ENCODE data around the gene OR5H14. TPM values are rescaled to one million over a fixed set of nuclear protein-coding genes. Genes with fewer than 3 reads are reported as not detected.
"Not testable (repeated sequence)": the region's sequence is repeated elsewhere in the genome, so short reads cannot be mapped to it uniquely, and the experiment has no call there.

Gene OR5H14
- total RNA-seq, 1 experiment from 2014 or later: not detected

DNA sequence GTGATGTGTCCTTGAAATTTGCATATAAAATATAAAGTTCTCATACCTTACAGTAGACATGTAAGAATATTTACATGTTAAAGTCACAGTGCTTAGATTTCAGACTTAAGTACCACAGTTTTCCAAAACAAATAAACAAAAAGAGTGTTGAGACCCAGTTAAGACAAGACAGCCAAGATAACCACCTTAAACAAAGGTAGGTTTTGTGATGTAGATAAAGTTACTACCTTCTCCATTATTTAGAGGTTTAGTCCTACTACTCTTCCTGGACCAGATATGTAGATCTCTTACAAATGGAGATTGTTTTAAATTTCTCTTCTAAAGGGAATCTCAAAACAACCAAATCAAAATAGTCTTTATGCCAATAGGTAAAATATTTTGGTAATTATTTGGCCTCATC, 34.9 kb downstream of the OR5H14 start:
- no peak for DNase-seq (ENCODE audit: low read depth, low spot score)
- in situ Hi-C loops (cut with HindIII; ENCODE audit: low pct_unique_long_range_greater_than_20kb, low sequenced_read_pairs): no loop called here

DNA sequence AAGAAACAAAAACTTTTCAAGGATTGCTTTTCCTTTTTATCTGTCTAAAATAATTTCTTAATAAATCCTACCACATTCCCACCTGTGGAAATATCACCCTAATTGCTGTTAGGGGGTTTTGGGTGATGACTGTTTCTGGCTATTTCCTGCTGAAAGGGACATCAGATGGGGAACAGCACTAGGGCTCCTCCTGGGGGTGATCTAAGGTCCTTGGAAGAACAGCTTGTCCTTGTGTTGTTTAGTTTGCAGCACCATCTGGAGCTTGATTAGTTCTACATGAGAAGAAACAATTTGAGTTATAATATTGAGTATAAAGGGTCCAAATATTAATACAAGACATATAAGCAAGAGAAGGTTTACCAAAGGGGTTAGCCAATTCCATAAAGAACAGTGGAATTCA, 37.9 kb downstream of the OR5H14 start:
- peak; percentile 33 for DNase-seq (ENCODE audit: low read depth, low spot score)
- in situ Hi-C loops (cut with HindIII; ENCODE audit: low pct_unique_long_range_greater_than_20kb, low sequenced_read_pairs): no loop called here

DNA sequence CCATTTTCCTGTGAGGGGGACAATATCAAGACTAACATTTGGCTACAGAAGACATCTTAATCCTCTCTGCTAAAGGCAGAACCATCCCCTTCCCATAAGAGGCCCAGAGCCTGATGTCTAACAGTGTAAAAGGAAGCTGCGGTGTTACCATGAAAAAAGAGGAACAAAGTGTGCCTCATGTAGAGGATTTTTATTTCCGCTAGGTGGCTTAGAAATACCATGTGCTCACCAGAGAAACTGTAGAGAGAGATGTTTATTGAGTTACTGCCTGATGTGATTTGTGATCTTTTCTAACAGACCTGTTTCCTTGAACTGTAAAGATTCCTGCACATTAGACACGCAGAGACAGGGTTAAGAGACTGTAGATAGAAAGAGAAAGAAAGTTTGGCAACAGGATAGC, 41.3 kb downstream of the OR5H14 start:
- DNase-seq (ENCODE audit: low read depth, low spot score): peak; percentile 64
- in situ Hi-C loops (cut with HindIII; ENCODE audit: low pct_unique_long_range_greater_than_20kb, low sequenced_read_pairs): no loop called here

- DNase-seq (ENCODE audit: low read depth, low spot score); in situ Hi-C loops (cut with HindIII; ENCODE audit: low pct_unique_long_range_greater_than_20kb, low sequenced_read_pairs): not testable (repeated sequence)
These were observed 43.6 kb downstream of the OR5H14 start for GRCh38 chr3:98190911-98191310.

GRCh38 chr3:98196293-98196692, 49.0 kb downstream of the OR5H14 start:
- in situ Hi-C loops (cut with HindIII; ENCODE audit: low pct_unique_long_range_greater_than_20kb, low sequenced_read_pairs); DNase-seq (ENCODE audit: low read depth, low spot score): not testable (repeated sequence)

DNA sequence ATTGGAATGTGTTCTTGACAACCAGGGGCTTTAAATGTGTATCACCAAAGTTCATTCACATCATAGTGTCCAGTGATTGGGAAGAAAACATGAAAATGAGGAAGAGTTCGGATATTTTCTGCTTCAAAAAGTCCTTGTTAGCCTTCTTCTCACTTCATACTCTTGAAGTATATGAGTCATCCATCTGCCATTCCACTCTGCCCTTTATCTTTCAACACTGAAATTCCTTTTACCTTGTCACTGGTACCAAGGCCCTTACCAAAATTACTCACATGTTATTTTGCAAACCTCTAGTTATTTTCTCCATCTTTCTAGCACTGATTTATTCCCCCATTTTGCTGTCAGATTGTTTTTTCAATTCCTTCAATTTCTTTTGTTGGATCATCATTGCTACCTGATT, 51.7 kb downstream of the OR5H14 start:
- no peak for DNase-seq (ENCODE audit: low read depth, low spot score)
- in situ Hi-C loops (cut with HindIII; ENCODE audit: low pct_unique_long_range_greater_than_20kb, low sequenced_read_pairs): no loop called here

Other genes starting within 250 kb of the OR5H14 start
- gene RIOX2, start 175.0 kb upstream of the OR5H14 start, total RNA-seq (2014; rRNA removed; shearing (Covaris generic)): 45.9 and 47.8 TPM in 2 replicates
- not detected in 2 replicates for gene GABRR3, start 112.2 kb upstream of the OR5H14 start, total RNA-seq (2014; rRNA removed; shearing (Covaris generic))
- not detected in 2 replicates for gene OR5AC2, start 60.3 kb upstream of the OR5H14 start, total RNA-seq (2014; rRNA removed; shearing (Covaris generic))
- not detected in 2 replicates for gene OR5H1, start 16.8 kb upstream of the OR5H14 start, total RNA-seq (2014; rRNA removed; shearing (Covaris generic))
- not detected in 2 replicates for gene OR5H15, start 19.2 kb downstream of the OR5H14 start, total RNA-seq (2014; rRNA removed; shearing (Covaris generic))
- not detected in 2 replicates for gene OR5H6, start 116.8 kb downstream of the OR5H14 start, total RNA-seq (2014; rRNA removed; shearing (Covaris generic))
- not detected in 2 replicates for gene OR5H2, start 135.0 kb downstream of the OR5H14 start, total RNA-seq (2014; rRNA removed; shearing (Covaris generic))
- gene OR5K4, start 206.4 kb downstream of the OR5H14 start, total RNA-seq (2014; rRNA removed; shearing (Covaris generic)): not detected in 2 replicates
- not detected in 2 replicates for gene OR5K3, start 243.2 kb downstream of the OR5H14 start, total RNA-seq (2014; rRNA removed; shearing (Covaris generic))

Data from SK-MEL-5 (cell line).